SU-DHL-6 (cell line): ENCODE measurements around the gene STUB1.
"Not testable (repeated sequence)": the region's sequence is repeated elsewhere in the genome, so short reads cannot be mapped to it uniquely, and the experiment has no call there.

Experiments used
- H2AFZ ChIP-seq: fragments of 200-600 bp; sonication (generic); 2 replicates; pipeline ENCODE4 v1.6.1; 2014; ENCODE audit warnings: low read depth, mild to moderate bottlenecking, moderate library complexity, mixed read lengths, antibody characterized with exemption, low read length; ENCODE audit not compliant: severe bottlenecking
- H3F3A ChIP-seq: fragments of 200-600 bp; shearing (Covaris generic); 2 replicates; pipeline ENCODE4 v1.6.0; 2016; ENCODE audit warnings: antibody characterized with exemption, mild to moderate bottlenecking; ENCODE audit not compliant: insufficient read depth
- H3K27ac ChIP-seq: fragments of 200-600 bp; sonication (generic); 2 replicates; pipeline ENCODE4 v1.5.1; 2016; ENCODE audit warnings: low read depth, mild to moderate bottlenecking, low read length, moderate library complexity, mixed read lengths
- H3K27me3 ChIP-seq: fragments of 200-600 bp; sonication (generic), shearing (Covaris generic); 2 replicates; pipeline ENCODE4 v1.6.0; 2014; ENCODE audit warnings: mild to moderate bottlenecking, low read length
- H3K36me3 ChIP-seq: fragments of 200-600 bp; sonication (generic); 2 replicates; pipeline ENCODE4 v1.6.1; 2014; ENCODE audit warnings: mild to moderate bottlenecking, low read length, mixed read lengths
- H3K4me2 ChIP-seq: fragments of 300-600, 200-600 bp; shearing (Covaris generic), sonication (generic); 2 replicates; pipeline ENCODE4 v1.6.0; 2014; ENCODE audit warnings: low read length, low read depth, mild to moderate bottlenecking; ENCODE audit not compliant: poor library complexity, severe bottlenecking
- H3K4me3 ChIP-seq: fragments of 200-600 bp; sonication (generic); 2 replicates; pipeline ENCODE4 v1.5.1; 2014; ENCODE audit warnings: antibody characterized with exemption, low read length, mild to moderate bottlenecking, mixed read lengths; ENCODE audit not compliant: insufficient read depth, poor library complexity, severe bottlenecking
- H3K79me2 ChIP-seq: fragments of 200-600 bp; sonication (generic); 2 replicates; pipeline ENCODE4 v1.6.1; 2014; ENCODE audit warnings: mild to moderate bottlenecking, low read length, moderate library complexity; ENCODE audit not compliant: insufficient read depth
- H3K9ac ChIP-seq: fragments of 200-600 bp; sonication (generic); 2 replicates; pipeline ENCODE4 v1.7.0; 2014; ENCODE audit warnings: mild to moderate bottlenecking, low read length
- H3K9me2 ChIP-seq: fragments of 200-600 bp; sonication (generic); replicated peaks from 2 replicates; pipeline ENCODE4 v1.6.1; 2014; ENCODE audit warnings: low read length; ENCODE audit not compliant: insufficient read depth
- H3K9me3 ChIP-seq: fragments of 200-600 bp; sonication (generic); 2 replicates; pipeline ENCODE4 v1.6.1; 2014; ENCODE audit warnings: low read length, mixed read lengths; ENCODE audit not compliant: insufficient read depth
- H4K20me1 ChIP-seq: fragments of 200-600 bp; sonication (generic); 2 replicates; pipeline ENCODE4 v1.6.1; 2014; ENCODE audit warnings: low read depth, mild to moderate bottlenecking, antibody characterized with exemption, low read length, moderate library complexity, mixed read lengths
- CTCF ChIP-seq: fragments of 200-600 bp; sonication (generic); IDR thresholded peaks from one replicate; pipeline ENCODE4 v1.5.1; 2017; ENCODE audit warnings: antibody characterized with exemption, mild to moderate bottlenecking, low read length, moderate library complexity; ENCODE audit not compliant: insufficient read depth, poor library complexity, severe bottlenecking
- EZH2phosphoT487 ChIP-seq: fragments of 200-600 bp; sonication (generic), shearing (Covaris generic); conservative IDR thresholded peaks from 2 replicates; pipeline ENCODE4 v1.6.1; 2018; ENCODE audit warnings: mild to moderate bottlenecking, antibody characterized with exemption, low read length, moderate library complexity, mixed read lengths

The STUB1 gene

DNA sequence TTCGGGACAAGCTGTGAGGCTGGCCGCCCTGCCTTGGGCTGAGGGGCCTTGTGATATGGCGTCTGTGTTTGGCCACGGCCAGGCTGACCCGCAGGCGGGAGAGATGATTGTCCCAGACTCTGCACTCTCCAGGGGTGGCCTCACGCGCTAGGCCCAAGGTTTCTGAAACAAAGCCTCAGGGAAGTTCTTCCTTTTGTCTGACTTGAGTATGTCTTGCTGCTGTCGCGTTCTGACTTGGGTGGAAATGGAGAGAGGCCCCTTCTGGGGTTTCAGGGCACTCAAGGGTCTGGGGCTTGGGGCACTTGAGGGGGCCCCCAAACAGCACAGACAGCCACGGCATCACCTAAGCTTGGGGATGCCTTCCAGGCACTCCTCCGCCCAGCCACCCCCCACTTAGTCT is 30.9 kb downstream of the STUB1 start:
- H3K9ac ChIP-seq: no peak overlapping the region
- no peak overlapping the region for H2AFZ ChIP-seq
- no peaks in the 10 kb centered on the region for H3F3A ChIP-seq
- H3K4me3 ChIP-seq: no peak overlapping the region
- no peaks in the 10 kb centered on the region for H3K27me3 ChIP-seq
- TF ChIP-seq CTCF (no peak), EZH2phosphoT487 (no peak)
- no peak overlapping the region for H3K27ac ChIP-seq
- H3K79me2 ChIP-seq: no peaks in the 10 kb centered on the region
- no peaks in the 10 kb centered on the region for H3K36me3 ChIP-seq
- H3K4me2 ChIP-seq: no peak overlapping the region
- no peaks in the 10 kb centered on the region for H3K9me2 ChIP-seq
- no peaks in the 10 kb centered on the region for H4K20me1 ChIP-seq
- H3K9me3 ChIP-seq: no peaks in the 10 kb centered on the region

DNA sequence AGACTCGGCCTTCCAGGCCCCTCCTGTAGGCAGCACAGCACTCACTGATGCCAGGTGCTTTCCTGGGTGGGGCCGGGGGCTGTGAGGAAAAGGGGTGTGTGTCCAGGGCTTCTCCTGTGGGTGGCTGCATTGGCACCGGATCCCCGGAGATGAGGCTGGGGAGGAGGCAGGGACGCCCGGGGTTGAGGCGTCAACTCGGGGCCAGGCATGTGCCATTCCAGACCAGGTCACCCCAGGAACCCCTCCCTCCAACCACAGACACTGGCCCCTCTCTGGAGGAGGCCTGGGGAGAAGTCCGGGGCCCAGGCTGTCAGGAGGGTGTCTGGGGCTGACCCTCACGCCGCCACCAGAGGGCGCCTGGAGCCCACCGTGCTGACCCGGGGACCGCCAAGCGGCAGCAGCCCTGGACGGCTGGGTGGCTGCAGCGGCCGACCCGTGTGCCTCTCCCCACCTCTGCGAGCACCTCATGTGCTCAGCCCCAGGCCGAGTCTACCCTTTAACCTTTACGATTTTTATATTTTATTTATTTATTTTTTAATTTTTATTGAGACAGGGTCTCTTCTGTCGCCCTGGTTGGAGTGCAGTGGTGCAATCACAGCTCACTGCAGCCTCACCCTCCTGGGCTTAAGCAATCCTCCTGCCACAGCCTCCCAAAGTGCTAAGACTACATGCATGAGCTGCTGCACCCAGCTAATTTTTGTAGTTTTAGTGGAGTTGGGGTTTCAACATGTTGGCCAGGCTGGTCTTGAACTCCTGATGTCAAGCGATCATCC is 31.5 kb downstream of the STUB1 start:
- H3K9ac ChIP-seq: no peak overlapping the region

DNA sequence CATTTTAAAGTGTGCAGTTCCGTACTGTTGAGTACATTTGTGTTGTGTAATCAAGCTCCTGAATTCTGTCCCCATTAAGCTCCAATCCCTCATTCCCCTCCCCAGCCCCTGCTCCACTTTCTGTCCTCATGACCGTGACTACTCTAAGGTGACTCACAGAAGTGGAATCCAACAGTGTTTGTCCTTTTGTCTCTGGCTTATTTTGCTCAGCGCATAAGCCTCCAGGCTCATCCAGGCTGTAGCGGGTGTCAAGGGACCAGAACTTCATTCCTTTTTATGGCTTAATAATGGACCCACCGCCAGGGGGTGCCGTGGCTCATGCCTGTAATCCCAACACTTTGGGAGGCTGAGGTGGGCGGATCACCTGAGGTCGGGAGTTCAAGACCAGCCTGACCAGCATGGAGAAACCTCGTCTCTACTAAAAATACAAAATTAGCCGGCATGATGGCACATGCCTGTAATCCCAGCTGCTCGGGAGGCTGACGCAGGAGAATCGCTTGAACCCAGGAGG is 32.6 kb downstream of the STUB1 start:
- not testable (repeated sequence) for H4K20me1 ChIP-seq, H3K27ac ChIP-seq, H2AFZ ChIP-seq, H3F3A ChIP-seq, H3K9me2 ChIP-seq, H3K4me3 ChIP-seq, H3K9ac ChIP-seq, H3K36me3 ChIP-seq, H3K27me3 ChIP-seq, H3K4me2 ChIP-seq, H3K79me2 ChIP-seq, H3K9me3 ChIP-seq
- peak; percentile 24 for TF ChIP-seq CTCF

More for the DNA sequence above, 31.5 kb downstream of the STUB1 start:
- TF ChIP-seq CTCF: peak; percentile 85
- no peak for TF ChIP-seq EZH2phosphoT487
- Histone ChIP-seq H3K36me3 (no peaks in the 10 kb centered on the region), H3K4me3 (no peak overlapping the region), H3K4me2 (no peak overlapping the region), H3K79me2 (no peaks in the 10 kb centered on the region), H3K9me3 (no peaks in the 10 kb centered on the region), H4K20me1 (no peaks in the 10 kb centered on the region), H3F3A (no peaks in the 10 kb centered on the region), H3K27ac (no peak overlapping the region), H3K9me2 (no peaks in the 10 kb centered on the region), H2AFZ (no peak overlapping the region), H3K27me3 (no peaks in the 10 kb centered on the region)
